NK-92 treated with Interleukin-12 subunit alpha and Interleukin-12 subunit beta, amount 100 ng/mL, for 24 hours (cell line): ENCODE measurements around the gene ALG8.
"Not testable (repeated sequence)": the region's sequence is repeated elsewhere in the genome, so short reads cannot be mapped to it uniquely, and the experiment has no call there.

Source experiments
- DNase-seq: peaks from one replicate; lab custom pipeline; 2025; lab: John Stamatoyannopoulos, UW

Gene ALG8

DNA sequence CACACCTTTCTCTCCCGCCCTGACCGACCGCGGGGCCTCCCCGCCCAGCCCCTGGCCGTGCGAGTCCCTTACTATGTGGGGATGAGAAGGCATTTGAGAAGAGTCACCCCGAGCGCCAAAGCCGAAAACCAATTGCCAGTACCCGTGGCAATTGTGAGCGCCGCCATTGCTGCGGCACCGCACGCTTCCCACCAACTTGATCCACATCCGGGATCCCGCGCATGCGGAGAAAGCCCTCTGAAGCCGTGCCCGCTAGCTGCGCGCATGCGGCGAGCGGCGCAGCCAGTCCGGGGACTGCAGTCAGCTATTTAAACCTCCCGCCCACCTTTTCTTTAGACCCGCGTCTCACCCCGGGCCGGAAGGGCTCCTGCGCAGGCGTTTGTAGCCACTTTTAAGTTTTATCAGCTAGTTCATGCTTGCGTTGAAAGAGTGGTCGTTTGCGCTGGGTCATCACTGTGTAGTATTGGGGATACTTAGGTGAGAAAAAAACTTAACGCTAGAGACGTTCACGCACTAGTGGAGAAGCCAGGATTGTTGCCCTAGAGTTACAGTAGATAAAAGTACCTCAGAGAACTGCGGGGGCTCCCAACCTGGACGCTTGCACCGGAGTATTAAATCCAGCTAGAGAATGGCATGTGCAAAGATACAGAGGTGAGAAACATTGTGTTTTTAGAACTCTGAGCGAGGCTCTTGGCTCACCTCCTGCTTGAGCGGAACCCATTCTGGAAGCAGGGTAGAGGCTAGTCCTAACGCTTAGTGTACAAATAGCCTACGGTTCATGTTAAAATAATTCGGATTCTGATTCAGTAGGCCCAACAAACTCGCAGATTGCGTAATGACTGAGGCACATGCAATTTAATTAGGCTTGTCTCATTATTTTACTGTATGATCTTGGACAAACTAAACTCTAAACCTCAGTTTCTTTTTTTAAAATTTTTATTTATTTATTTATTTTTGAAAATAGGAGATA, at the start of gene ALG8:
ALG8 (minus strand) TSS at position 205 of the 970 bp plus-strand sequence; CDS start at position 167, 38 bp downstream.
- peak; percentile 93 for DNase-seq

DNA sequence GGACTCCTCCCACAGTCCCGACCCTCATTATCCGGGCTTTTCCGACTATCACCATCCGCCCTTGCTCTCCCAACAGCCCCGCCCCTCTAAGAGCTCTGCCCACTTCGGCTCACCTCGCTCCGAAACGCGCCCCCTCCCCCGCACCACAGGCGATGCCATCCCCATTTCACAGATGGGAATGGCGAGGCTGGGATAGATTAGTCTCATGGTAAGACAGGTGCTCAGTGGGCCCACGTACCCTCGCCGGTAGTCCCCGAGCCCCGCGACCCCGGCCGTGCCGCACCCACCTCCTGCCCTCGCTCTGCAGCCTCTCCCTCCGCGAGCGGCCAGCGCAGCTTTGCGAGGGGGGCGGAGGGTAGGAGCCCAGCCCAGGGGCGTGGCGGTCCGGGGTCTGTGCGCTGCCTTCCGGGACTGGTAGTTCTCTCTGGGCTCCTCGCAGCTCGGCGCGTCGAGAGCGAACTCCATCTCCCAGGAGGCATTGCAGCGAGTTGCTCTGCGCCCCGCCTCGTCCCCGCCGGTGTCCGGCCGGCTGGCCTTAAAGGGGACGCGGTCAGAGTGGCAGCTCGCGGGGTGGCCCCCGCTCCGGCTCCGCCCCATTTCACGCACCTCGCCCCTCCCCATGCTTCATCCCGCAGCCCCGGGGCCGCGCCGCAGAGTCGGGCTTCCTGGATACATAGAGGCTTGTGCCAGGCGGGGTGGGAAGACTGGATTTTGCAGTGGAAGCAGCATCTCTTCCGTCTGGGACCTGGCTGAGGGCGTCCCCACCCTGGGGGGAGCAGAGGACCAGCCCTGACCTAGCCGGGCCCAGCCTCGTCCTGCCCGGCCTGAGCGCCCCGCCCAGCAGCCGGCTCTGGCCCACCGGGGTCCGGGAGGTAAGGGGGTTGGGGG, 49.1 kb upstream of the ALG8 start, which contains the start of the genes KCTD21 and USP35:
KCTD21 (minus strand) TSS at position 341 of the 888 bp plus-strand sequence. CDS start 14,072 bp downstream, outside the sequence.
USP35 (plus strand) TSS at position 634 of the 888 bp plus-strand sequence. CDS start 7,327 bp downstream, outside the sequence.
- peak; percentile 91 for DNase-seq

DNA sequence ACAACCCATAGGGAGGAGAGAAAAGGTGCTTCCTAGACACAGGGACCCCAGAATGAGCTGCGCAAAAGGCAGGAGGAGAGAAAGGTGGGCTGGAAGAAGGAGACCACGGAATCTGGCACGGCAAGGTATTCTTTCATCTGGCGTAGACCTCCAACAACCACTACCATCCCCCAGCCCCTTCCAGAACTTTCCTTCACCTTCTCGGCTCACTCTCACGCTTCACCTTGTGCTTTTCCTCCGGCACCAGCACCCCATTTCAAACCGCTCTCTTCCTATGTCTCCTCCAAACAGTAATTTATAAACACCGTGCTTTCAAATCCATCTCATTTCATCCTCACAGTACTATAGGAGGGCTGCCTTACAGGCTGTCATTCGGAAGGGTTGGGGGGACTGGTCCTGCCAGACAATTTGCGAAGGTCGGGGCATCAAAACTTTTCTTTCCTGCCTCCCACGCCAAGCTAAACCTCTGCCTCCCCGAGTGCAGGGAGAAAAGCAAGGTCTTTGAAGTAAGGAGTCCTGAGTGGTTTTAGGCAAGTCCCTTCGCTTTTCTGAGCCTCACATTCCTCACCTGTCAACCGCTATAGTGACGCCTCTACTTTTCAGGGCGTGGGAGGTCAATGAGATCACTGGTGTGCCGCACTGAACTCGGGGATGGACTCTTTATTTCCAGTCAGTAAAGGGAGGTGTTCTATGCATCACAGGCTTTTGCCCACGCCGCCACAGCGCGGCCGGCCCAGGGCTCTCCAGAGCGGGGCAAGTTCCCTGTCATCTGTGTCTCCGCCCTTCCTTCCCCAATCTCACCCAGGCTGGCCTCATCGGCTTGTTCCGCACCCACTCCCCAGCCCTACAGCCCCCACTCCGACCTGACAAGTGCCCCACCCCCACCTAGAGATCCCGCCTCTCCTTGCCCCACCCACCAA, 48.2 kb upstream of the ALG8 start:
- no peak for DNase-seq

GRCh38 chr11:78181185-78181584, 41.8 kb upstream of the ALG8 start:
- no peak for DNase-seq

GRCh38 chr11:78180751-78181150, 41.3 kb upstream of the ALG8 start:
- DNase-seq = no peak

DNA sequence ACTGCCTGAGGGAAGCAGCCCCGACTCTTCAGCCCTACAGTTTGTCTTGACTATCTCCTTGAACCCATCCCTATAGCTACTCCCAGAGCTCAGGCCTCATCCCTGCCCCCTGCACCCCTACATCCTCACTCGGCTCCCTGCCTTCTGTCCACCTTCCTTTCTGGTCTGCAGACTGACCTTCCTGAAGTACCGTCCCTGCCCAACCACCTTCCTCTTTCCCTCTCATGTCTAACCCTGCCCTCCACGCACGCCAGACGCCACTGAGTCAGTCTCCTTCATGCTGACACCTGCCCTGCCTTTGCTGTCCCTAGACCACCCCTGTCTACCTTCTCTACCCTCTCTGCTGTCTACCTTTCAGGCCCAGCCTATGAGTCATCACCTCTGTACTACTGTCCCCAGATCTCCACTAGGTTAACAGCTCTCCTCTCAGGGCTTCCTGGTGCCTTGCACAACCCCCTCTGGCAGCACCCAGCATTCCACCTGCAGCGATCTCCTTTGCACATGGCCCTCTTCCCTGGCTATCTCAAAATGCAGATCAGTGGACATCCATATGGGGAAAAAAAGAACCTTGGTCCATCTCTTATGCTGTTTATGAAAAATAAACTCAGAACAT, 40.1 kb upstream of the ALG8 start:
- no peak for DNase-seq

- DNase-seq = no peak
Observed at GRCh38 chr11:78177216-78177615, 37.8 kb upstream of the ALG8 start.

DNA sequence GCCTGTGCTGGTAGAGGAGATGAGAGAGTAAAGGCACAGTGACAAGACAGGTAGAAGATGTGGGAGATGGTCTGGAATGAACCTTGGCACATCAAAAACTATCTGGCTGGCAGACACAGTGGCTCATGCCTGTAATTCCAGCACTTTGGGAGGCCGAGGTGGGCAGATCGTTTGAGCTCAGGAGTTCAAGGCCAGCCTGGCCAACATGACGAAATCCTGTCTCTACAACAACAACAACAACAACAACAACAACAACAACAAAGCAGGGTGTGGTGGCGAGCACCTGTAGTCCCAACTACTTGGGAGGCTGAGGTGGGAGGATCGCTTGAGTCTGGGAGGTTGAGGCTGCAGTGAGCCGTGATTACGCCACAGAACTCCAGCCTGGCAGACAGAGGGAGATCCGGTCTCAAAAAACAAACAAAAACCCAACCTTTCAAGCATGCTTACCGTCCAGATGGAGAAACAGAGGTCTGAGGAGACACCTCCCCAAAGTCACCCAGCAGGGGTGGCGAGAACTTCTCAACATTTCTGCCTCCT, 37.2 kb upstream of the ALG8 start:
- DNase-seq = no peak

GRCh38 chr11:78175862-78176261, 36.4 kb upstream of the ALG8 start:
- DNase-seq = not testable (repeated sequence)

- no peak for DNase-seq
Observed at GRCh38 chr11:78171951-78172350, 32.5 kb upstream of the ALG8 start.

GRCh38 chr11:78170874-78171549, 31.6 kb upstream of the ALG8 start:
- no peak for DNase-seq

DNA sequence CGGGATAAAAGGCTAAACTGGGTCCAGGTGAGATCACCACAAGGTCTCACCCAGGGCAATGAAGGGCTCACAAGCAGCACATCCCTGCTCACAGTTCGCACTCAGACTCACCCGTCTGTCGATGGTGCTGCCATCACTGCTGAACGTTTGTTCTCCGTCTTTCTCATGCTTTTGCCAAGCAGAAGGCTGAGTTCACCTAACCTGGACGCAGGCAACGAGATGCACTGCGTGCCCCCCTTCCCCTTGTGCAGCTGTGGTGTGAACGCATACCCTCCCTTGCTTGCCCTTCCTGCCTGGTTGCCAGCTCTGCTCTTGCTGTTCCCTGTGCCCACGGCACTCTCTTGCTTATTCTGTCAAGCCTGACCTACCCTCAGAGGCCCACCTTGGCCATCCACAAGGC, 31.0 kb upstream of the ALG8 start:
- DNase-seq = no peak

- DNase-seq = no peak
Observed at GRCh38 chr11:78168539-78169477, 29.4 kb upstream of the ALG8 start.

DNA sequence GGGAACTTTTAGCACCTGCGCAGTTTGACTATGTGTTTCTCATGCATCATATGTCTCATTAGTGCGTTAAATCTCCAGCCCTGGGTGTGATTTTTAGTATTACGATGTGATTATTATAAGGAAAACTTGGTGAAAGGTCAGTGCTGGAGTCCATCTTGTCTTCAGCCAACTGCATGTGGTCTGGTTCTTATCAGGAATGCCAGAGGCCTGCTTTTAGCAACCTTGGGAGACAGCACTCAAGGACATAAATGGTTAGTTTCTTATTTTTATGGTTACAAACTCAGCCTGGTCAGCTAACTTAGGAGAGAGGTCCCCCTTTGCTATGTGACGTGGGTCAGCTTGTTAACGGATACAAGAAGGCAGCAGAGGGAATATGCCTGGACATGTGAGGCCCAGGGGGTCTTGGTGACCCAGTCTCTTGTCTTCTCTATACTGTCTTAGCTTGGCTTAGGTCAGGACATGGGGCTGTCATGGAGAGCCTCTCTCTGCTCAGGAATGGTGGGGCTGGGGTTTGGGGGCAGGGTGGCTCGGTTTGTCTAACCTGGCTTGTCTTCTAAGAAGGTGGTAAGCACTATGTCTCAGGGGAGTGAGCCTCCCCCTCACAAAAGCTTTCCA, 27.5 kb upstream of the ALG8 start:
- no peak for DNase-seq

- no peak for DNase-seq
Observed at GRCh38 chr11:78164471-78164870, 25.0 kb upstream of the ALG8 start.

DNA sequence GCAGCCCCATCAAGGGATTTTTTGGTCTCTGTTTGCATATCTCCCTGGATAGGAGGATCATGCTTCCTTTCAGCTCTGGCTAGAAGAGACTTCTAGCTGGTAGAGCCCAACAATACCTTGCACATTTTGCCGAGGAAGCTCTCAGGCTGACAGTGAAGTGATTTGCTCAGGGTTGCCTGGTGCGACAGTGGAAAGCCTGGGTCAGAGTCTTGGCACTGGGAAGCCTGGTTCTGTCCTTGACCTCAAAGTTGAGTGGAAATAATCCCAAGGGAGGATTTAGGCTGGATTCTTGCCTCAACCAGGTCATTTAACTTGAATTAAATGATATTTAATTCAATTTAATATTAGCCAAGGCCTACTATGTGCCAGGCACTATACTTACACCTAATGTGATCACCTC, 24.4 kb upstream of the ALG8 start:
- no peak for DNase-seq

- no peak for DNase-seq
Observed at GRCh38 chr11:78161962-78162371, 22.5 kb upstream of the ALG8 start.

GRCh38 chr11:78161346-78161745, 21.9 kb upstream of the ALG8 start:
- no peak for DNase-seq
